HCT116 (cell line): ENCODE measurements around the gene TXNDC11. TPM values are rescaled to one million over a fixed set of nuclear protein-coding genes. Genes with fewer than 3 reads are reported as not detected.

ENCODE experiments used
- ATAC-seq: fragments of 200-7000 bp; cut with Tn5 transposase; 2 replicates; pipeline ENCODE4 v1.9.1; 2020; ENCODE audit warnings: mild to moderate bottlenecking, moderate library complexity
- BruUV-seq: library from RNA; stranded (reverse); fragments of 400-500 nt; replicated peaks from 2 replicates; lab custom pipeline; 2021; lab: Mats Ljungman, UMichigan
- CTCF ChIA-PET: fragments of 300-600 bp; sonication (Branson Sonifier 250); formaldehyde crosslinking; loops from one replicate; lab custom pipeline; 2021; ENCODE audit warnings: antibody characterized with exemption; lab: Charles Lee
- POLR2A ChIA-PET: fragments of 300-600, 350-600 bp; sonication (Branson Sonifier 250); formaldehyde crosslinking; loops from one replicate; lab custom pipeline; 2021; ENCODE audit warnings: antibody characterized with exemption; lab: Charles Lee
- RAD21 ChIA-PET, 2 experiments: fragments of 300-600 bp; sonication (Branson Sonifier 250); formaldehyde crosslinking; loops; one replicate each; lab custom pipeline; 2023; ENCODE audit warnings: low total read pairs in 2 of 2; ENCODE audit not compliant: uncharacterized antibody in 2 of 2, unreplicated experiment in 2 of 2, low non-redundant PET in 1 of 2; lab: Charles Lee
- DNase-seq: peaks from one replicate; pipeline ENCODE4 v3.0.0-alpha.2; 2010; ENCODE audit warnings: low read depth, low spot score
- H2AFZ ChIP-seq: fragments of 200-600 bp; shearing (Covaris generic), sonication (generic); 2 replicates; pipeline ENCODE4 v1.6.1; 2017; ENCODE audit warnings: low read depth, mixed run types, mixed read lengths, antibody characterized with exemption, low read length; ENCODE audit not compliant: poor library complexity, severe bottlenecking
- H3K27ac ChIP-seq: 2 replicates; pipeline ENCODE4 v1.5.1; 2012; ENCODE audit warnings: low read depth, low read length
- H3K27me3 ChIP-seq: fragments of 200-600 bp; sonication (generic); 2 replicates; pipeline ENCODE4 v1.6.1; 2016; ENCODE audit warnings: mixed run types, low read length, mixed read lengths; ENCODE audit not compliant: insufficient read depth
- H3K36me3 ChIP-seq, 2 experiments: fragments of 200-500 bp in 1 of 2; fragments of 200-600 bp in 1 of 2; sonication (Bioruptor generic) in 1 of 2; sonication (generic) in 1 of 2; 2 replicates each; pipeline versions ENCODE4 v1.5.1 to v1.6.1; 2014 to 2016; ENCODE audit warnings: low read length in 2 of 2, inconsistent platforms in 1 of 2, mixed read lengths in 1 of 2, mixed run types in 1 of 2; ENCODE audit not compliant: insufficient read depth in 2 of 2, control insufficient read depth in 1 of 2
- H3K4me1 ChIP-seq, 2 experiments: fragments of 200-600 bp in 1 of 2; sonication (generic) in 1 of 2; 2 replicates each; pipeline versions ENCODE4 v1.5.1 to v1.6.1; 2012 to 2017; ENCODE audit warnings: low read length in 2 of 2, inconsistent platforms in 1 of 2, mild to moderate bottlenecking in 1 of 2, mixed read lengths in 1 of 2, mixed run types in 1 of 2, moderate library complexity in 1 of 2; ENCODE audit not compliant: insufficient read depth in 2 of 2, control insufficient read depth in 1 of 2
- H3K4me2 ChIP-seq: fragments of 200-600 bp; sonication (generic); 2 replicates; pipeline ENCODE4 v1.6.1; 2017; ENCODE audit warnings: mixed run types, low read length, mixed read lengths
- H3K4me3 ChIP-seq, 2 experiments: fragments of 200-600 bp in 1 of 2; sonication (generic) in 1 of 2; replicated peaks in 1 of 2; 2 replicates each; pipeline ENCODE4 v1.5.1; 2011 to 2016; ENCODE audit warnings: low read length in 2 of 2, control low read depth in 1 of 2, low read depth in 1 of 2, mild to moderate bottlenecking in 1 of 2, mixed read lengths in 1 of 2, mixed run types in 1 of 2
- H3K79me2 ChIP-seq: fragments of 200-600 bp; sonication (generic); 2 replicates; pipeline ENCODE4 v1.6.1; 2017; ENCODE audit warnings: mild to moderate bottlenecking, mixed run types, low read length, moderate library complexity, mixed read lengths; ENCODE audit not compliant: insufficient read depth
- H3K9ac ChIP-seq: fragments of 200-600 bp; sonication (generic); 2 replicates; pipeline ENCODE4 v1.6.1; 2016; ENCODE audit warnings: low read length, mixed read lengths
- H3K9me2 ChIP-seq: fragments of 200-600 bp; sonication (generic), shearing (Covaris generic); 2 replicates; pipeline ENCODE4 v1.6.1; 2017; ENCODE audit warnings: mixed run types, mild to moderate bottlenecking, moderate library complexity; ENCODE audit not compliant: insufficient read depth
- H3K9me3 ChIP-seq, 2 experiments: fragments of 200-500 bp in 1 of 2; fragments of 200-600 bp in 1 of 2; sonication (Bioruptor generic) in 1 of 2; sonication (generic) in 1 of 2; 2 replicates each; pipeline ENCODE4 v1.6.1; 2014 to 2017; ENCODE audit warnings: low read length in 2 of 2, mixed read lengths in 2 of 2, inconsistent platforms in 1 of 2, low read depth in 1 of 2, mild to moderate bottlenecking in 1 of 2, mixed run types in 1 of 2, moderate library complexity in 1 of 2; ENCODE audit not compliant: control insufficient read depth in 1 of 2, insufficient read depth in 1 of 2
- H4K20me1 ChIP-seq: fragments of 200-600 bp; sonication (generic), shearing (Covaris generic); 2 replicates; pipeline ENCODE4 v1.6.1; 2017; ENCODE audit warnings: mixed run types, mild to moderate bottlenecking, moderate library complexity; ENCODE audit not compliant: insufficient read depth
- ATF3 ChIP-seq: IDR thresholded peaks from 2 replicates; pipeline ENCODE4 v1.6.1; 2012
- CEBPB ChIP-seq: IDR thresholded peaks from 2 replicates; pipeline ENCODE4 v1.6.1; 2012; ENCODE audit warnings: low read depth
- ELF1 ChIP-seq: IDR thresholded peaks from 2 replicates; pipeline ENCODE4 v1.6.1; 2012; ENCODE audit warnings: low read depth, borderline replicate concordance
- POLR2A ChIP-seq: IDR thresholded peaks from 2 replicates; pipeline ENCODE4 v1.7.0; 2011; ENCODE audit warnings: borderline replicate concordance; ENCODE audit not compliant: insufficient read depth, insufficient read length; ENCODE audit errors: extremely low read depth
- RAD21 ChIP-seq: IDR thresholded peaks from 2 replicates; pipeline ENCODE4 v1.6.1; 2012; ENCODE audit warnings: low read depth, mild to moderate bottlenecking
- SP1 ChIP-seq: IDR thresholded peaks from 2 replicates; pipeline ENCODE4 v1.6.1; 2012; ENCODE audit warnings: low read depth
- ZBTB33 ChIP-seq: IDR thresholded peaks from 2 replicates; pipeline ENCODE4 v1.6.1; 2011; ENCODE audit warnings: mild to moderate bottlenecking, low read length, moderate library complexity; ENCODE audit not compliant: insufficient replicate concordance; ENCODE audit errors: extremely low read depth
- intact Hi-C: fragments of 100-400 bp; cut with micrococcal nuclease; formaldehyde crosslinking; loops from 2 replicates; pipeline ENCODE4 v1.10.0; 2022
- total RNA-seq: library from RNA; stranded (reverse); gene quantifications from one replicate; pipeline ENCODE4 v1.2.1, GENCODE V29; 2021; ENCODE audit not compliant: unreplicated experiment

Gene TXNDC11
- total RNA-seq, 1 experiment from 2014 or later = 26.8 TPM

GRCh38 chr16:11674818-11675560, 67.7 kb downstream of the TXNDC11 start:
- CTCF ChIA-PET = interaction anchor here (1.2 to 1.5 kb wide), 3 partner anchors 143 to 278 kb away, joined by 6 to 8 read pairs (median 6); no protein-coding TSS in a partner anchor
- Histone ChIP-seq H3K27ac (peak overlapping the region; percentile 59), H3K9ac (peak overlapping the region; percentile 35; the same call in 1 of the 2 replicates), H3K36me3 (peaks cover 5 to 12% of the 10 kb centered on the region in 2 experiments; a peak in 2 of 4 replicates), H3K4me2 (peak overlapping the region; percentile 72), H3K4me3 (peak overlapping the region in 1 of 2 experiments; percentile 14; a peak in 1 of 4 replicates), H2AFZ (no peak overlapping the region), H3K4me1 (peaks cover 45 to 60% of the 10 kb centered on the region in 2 experiments), H3K9me3 (no peaks in the 10 kb centered on the region), H3K27me3 (no peaks in the 10 kb centered on the region), H4K20me1 (no peaks in the 10 kb centered on the region), H3K9me2 (no peaks in the 10 kb centered on the region), H3K79me2 (no peaks in the 10 kb centered on the region)
- intact Hi-C loops = loop anchor here (1.0 kb wide), 1 partner anchor 268 kb away; no protein-coding TSS in a partner anchor
- POLR2A ChIA-PET = interaction anchor here (0.7 to 1.2 kb wide), 2 partner anchors 32 to 44 kb away, joined by 3 to 4 read pairs; no protein-coding TSS in a partner anchor
- RAD21 ChIA-PET = interaction anchor here in 1 of 2 experiments (1.1 kb wide), 1 partner anchor 268 kb away, joined by 6 read pairs; no protein-coding TSS in a partner anchor
- peak; percentile 35 for ATAC-seq
- DNase-seq = peak; percentile 15
- TF ChIP-seq ELF1 (no peak), ZBTB33 (no peak), CEBPB (no peak), SP1 (no peak), POLR2A (no peak), RAD21 (no peak), ATF3 (no peak)
- BruUV-seq = no TSS peak
